ENCODE results near the gene ICAM1. TPM values are rescaled to one million over a fixed set of nuclear protein-coding genes. Genes with fewer than 3 reads are reported as not detected.

The ICAM1 gene
- total RNA-seq, 3 donors from 2014 or later (not counting 1 experiment from before 2014, with no cell fraction given), result 33.1 to 73.7 (median 56.5) TPM

GRCh38 chr19:10316229-10317044 lies 45.5 kb downstream of the ICAM1 start:
- H3K4me3 Mint-ChIP-seq, result peak overlapping the region; percentile 83
- no peak overlapping the region for H3K4me3 ChIP-seq (ENCODE audit: low read length)
- no peaks in the 10 kb centered on the region for H3K9me3 ChIP-seq (ENCODE audit: control insufficient read depth, insufficient read depth, low read length)
- H3K36me3 ChIP-seq (ENCODE audit: control insufficient read depth, insufficient read depth, low read length), result peaks cover 36% of the 10 kb centered on the region
- peak overlapping the region; percentile 90 to 91 for H3K27ac Mint-ChIP-seq
- ATAC-seq (peak in 1 of 3 donors; percentile 3), DNase-seq (no peak)
- peaks cover 12% of the 10 kb centered on the region for H3K4me1 ChIP-seq (ENCODE audit: control insufficient read depth, insufficient read depth, low read length)
- H3K27me3 ChIP-seq (ENCODE audit: control insufficient read depth, insufficient read depth, low read length), result no peaks in the 10 kb centered on the region
- WGBS (ENCODE audit: insufficient coverage), result 88% methylated on average over 16 of the region's 19 CpGs
- H3K36me3 Mint-ChIP-seq, result no peaks in the 10 kb centered on the region
- H3K27ac ChIP-seq (ENCODE audit: low read length), result peak overlapping the region; percentile 19
- intact Hi-C loops (cut with micrococcal nuclease), result no loop called here
- TF ChIP-seq CTCF (IDR thresholded peaks at IDR 0.05), result no peak
- H3K27me3 Mint-ChIP-seq (ENCODE audit: low read depth in 2 of 2), result no peaks in the 10 kb centered on the region
- H3K4me1 Mint-ChIP-seq, result peaks cover 6 to 31% of the 10 kb centered on the region in 2 donors
- H3K9me3 Mint-ChIP-seq, result no peaks in the 10 kb centered on the region

GRCh38 chr19:10317045-10317856 lies 46.3 kb downstream of the ICAM1 start:
- WGBS (ENCODE audit: insufficient coverage), result 91% methylated on average over 29 of the region's 29 CpGs
- no peaks in the 10 kb centered on the region for H3K9me3 Mint-ChIP-seq
- no peaks in the 10 kb centered on the region for H3K36me3 Mint-ChIP-seq
- Histone ChIP-seq H3K9me3 (ENCODE audit: control insufficient read depth, insufficient read depth, low read length) (no peaks in the 10 kb centered on the region), H3K4me3 (ENCODE audit: low read length) (no peak overlapping the region), H3K27ac (ENCODE audit: low read length) (no peak overlapping the region), H3K27me3 (ENCODE audit: control insufficient read depth, insufficient read depth, low read length) (no peaks in the 10 kb centered on the region), H3K4me1 (ENCODE audit: control insufficient read depth, insufficient read depth, low read length) (peaks cover 12% of the 10 kb centered on the region), H3K36me3 (ENCODE audit: control insufficient read depth, insufficient read depth, low read length) (peaks cover 44% of the 10 kb centered on the region)
- no peak for TF ChIP-seq CTCF (IDR thresholded peaks at IDR 0.05)
- intact Hi-C loops (cut with micrococcal nuclease), result no loop called here
- DNase-seq, result peak in 1 of 2 donors; percentile 4
- no peak overlapping the region for H3K4me3 Mint-ChIP-seq
- H3K27me3 Mint-ChIP-seq (ENCODE audit: low read depth in 2 of 2), result no peaks in the 10 kb centered on the region
- peak overlapping the region in 1 of 2 donors; percentile 91 for H3K27ac Mint-ChIP-seq
- no peak for ATAC-seq
- peaks cover 6 to 36% of the 10 kb centered on the region in 2 donors for H3K4me1 Mint-ChIP-seq

- peaks cover 51% of the 10 kb centered on the region for H3K36me3 ChIP-seq (ENCODE audit: control insufficient read depth, insufficient read depth, low read length)
- Mint-ChIP-seq H3K27ac (no peak overlapping the region), H3K9me3 (no peaks in the 10 kb centered on the region), H3K27me3 (ENCODE audit: low read depth in 2 of 2) (no peaks in the 10 kb centered on the region), H3K4me1 (peaks cover 6 to 36% of the 10 kb centered on the region in 2 donors), H3K36me3 (no peaks in the 10 kb centered on the region), H3K4me3 (no peak overlapping the region)
- WGBS (ENCODE audit: insufficient coverage), result 94% methylated on average over 15 of the region's 15 CpGs
- peak in 1 of 2 donors; percentile 1 for DNase-seq
- ATAC-seq, result no peak
- no peak overlapping the region for H3K4me3 ChIP-seq (ENCODE audit: low read length)
- TF ChIP-seq CTCF (IDR thresholded peaks at IDR 0.05), result no peak
- H3K27ac ChIP-seq (ENCODE audit: low read length), result no peak overlapping the region
- no peaks in the 10 kb centered on the region for H3K9me3 ChIP-seq (ENCODE audit: control insufficient read depth, insufficient read depth, low read length)
- H3K27me3 ChIP-seq (ENCODE audit: control insufficient read depth, insufficient read depth, low read length), result no peaks in the 10 kb centered on the region
- H3K4me1 ChIP-seq (ENCODE audit: control insufficient read depth, insufficient read depth, low read length), result peaks cover 12% of the 10 kb centered on the region
- intact Hi-C loops (cut with micrococcal nuclease), result no loop called here
These were observed 47.0 kb downstream of the ICAM1 start for GRCh38 chr19:10317857-10318462.

All from natural killer cell (primary cell).